SW480 (cell line): ENCODE data around the gene BSCL2.
"Not testable (repeated sequence)": the region's sequence is repeated elsewhere in the genome, so short reads cannot be mapped to it uniquely, and the experiment has no call there.

Experiments
- DNase-seq: peaks from one replicate; pipeline ENCODE4 v3.0.0-alpha.2; 2016; ENCODE audit warnings: low spot score

The BSCL2 gene

DNA sequence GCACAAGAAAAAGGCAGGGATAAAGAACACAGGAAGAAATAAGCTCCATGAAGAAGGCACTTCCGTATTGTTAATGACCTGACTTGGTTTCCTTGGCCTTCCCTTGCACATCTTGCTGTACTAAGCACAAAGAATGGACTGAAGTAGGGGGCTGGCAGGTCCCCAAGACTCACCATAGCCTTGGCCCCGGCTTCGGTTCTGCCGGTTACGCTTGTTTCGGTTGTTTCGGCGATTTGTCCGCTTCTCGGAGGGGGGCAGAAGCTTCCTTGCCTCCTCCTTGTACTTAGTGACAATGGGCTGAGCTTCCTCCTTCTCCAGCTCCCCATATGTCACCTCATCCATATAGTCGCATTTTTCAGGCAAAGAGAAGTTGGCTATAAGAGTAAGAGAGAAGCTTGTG, 9.6 kb upstream of the BSCL2 start:
- no peak for DNase-seq

DNA sequence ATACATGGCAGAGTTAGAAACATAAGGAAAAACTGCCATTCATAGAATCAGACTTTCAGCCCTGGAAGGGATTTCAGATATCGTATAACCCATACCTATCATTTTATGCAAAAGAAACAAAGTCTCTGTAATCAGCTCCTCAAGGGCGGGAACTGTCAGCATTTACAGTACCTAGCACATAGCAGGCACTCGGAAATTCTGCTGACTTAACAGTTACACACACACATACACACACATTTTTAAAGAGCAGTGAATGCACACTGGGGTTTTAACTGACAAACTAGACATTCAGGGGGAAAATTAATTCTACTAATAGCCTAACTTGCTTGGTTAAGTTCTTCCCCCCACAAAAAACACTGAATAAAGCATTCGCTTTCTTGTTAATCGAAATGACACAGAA, 9.0 kb upstream of the BSCL2 start:
- DNase-seq, result no peak

DNA sequence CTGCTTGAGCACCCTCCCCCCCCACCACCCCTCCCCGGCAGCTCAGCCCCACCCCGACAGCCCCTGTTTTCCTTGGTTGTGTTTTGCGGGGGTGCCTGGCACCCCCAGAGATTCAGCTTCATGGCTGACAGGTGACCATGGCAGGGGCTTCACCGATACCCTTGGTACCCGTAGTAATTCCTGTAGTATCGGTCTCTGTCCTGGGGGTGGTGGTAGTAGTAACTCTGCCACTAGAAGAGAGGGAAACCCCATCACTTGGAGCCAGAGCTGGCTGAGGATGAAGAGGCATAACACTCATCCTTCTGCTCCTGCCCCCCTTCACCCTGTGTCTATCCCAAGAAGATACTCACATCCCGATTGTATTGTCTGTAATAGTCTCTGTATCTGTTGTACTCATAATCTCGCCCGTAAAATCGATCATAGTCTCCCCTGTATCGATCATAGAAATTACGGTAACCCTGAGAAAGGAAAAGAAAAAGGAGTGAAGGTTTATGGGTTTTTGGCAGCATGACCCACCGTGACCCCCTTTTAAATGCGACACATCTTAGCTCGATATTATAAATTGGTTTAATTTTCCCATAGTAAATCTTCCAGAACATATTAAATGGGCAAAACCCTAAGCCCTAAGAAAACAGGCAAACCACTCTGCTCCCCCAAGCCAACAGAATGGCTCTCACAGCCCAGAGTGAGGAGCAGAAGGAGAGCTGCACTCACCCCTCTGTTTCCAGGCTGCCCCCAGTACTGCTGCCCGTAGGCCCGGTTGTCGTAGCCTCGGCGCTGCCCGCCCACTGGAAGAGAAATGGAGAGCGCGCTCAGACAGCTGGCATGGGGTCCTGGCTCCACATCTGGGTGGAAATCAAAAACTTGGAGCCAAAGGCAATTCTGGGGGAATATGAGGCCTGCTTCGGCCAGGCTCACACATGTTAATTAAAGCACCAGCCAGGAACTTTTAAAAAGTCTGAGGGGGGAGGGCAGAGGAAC, 8.2 kb upstream of the BSCL2 start:
- DNase-seq, result no peak

DNA sequence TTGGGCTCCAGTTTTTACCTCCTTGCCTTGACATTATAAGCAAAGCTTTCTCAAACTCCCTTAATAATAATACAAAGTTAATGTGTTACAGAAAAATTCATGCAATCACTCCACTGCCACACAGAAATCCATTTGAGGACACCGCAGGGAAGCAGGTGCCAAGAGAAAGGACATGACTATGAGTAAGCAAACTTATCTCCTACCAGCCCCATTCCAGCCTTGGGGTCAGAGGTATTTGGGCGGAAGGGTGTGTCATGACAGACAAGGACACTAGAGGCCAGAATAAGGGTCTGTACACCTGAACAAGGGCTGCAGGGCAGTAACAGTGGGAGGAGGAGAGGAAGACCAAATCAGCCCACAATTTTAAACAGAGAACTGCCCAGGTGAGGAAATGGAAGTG, 6.1 kb upstream of the BSCL2 start:
- DNase-seq, result peak; percentile 41

DNA sequence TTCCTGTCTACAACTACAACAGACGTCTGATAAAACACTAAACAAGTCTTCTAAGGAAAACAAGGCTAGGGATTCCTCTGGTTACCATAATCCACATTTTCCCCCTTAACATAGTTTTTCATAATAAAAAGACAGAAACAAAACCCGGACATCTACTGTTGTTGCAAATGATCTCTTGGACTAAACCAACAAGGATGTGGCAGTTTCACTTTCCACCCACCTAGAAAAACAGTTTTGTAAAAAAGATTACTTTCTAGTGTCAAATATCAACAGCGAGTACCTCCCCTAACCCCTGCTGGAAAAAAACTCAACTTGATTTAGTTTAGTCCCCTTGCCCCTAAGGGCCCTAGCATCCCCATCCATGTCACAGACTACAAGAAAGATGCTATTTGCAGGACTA, 5.6 kb upstream of the BSCL2 start:
- DNase-seq, result no peak

DNA sequence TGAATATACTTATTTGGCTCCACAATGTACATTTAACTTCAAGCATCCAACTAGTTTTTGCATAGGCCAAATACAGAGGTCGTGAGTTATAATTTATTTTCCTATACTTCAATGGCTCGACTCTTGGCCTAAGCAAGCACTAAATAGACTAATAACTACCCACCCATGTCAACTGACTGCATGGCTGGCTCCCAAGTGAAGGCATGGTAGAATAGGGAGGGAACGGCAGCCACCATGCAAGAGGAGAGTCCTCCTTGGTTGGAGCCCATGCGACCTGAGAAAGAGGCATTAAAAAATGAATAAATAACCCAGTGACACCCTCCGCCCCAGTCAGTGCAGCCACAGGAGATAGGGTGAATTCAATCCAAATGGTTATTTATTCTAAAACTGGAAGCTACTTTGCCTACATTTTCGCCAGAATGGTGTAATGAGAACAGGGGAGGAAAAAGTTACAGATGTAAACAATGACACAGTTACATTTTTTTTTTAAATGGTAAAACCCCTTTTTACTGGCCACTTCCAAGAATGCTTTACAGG, 5.1 kb upstream of the BSCL2 start:
- DNase-seq, result no peak

DNA sequence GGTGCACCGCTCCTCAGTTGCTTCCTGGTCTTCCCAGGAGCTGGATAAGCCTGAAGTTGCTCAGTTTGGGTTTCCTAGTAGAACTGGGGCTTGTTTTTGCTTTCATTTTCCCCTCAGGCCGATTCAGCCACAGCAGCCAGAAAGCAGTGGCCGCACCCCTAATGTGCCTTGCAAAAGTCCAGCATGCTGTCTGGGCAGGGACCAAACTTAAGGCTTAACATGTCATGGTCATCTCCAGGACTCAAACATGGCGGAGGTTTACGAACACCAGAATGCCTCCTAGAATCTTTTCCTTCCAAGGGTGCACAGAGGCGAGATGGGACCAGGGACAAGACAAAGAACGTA, 2.7 kb upstream of the BSCL2 start:
- no peak for DNase-seq

DNA sequence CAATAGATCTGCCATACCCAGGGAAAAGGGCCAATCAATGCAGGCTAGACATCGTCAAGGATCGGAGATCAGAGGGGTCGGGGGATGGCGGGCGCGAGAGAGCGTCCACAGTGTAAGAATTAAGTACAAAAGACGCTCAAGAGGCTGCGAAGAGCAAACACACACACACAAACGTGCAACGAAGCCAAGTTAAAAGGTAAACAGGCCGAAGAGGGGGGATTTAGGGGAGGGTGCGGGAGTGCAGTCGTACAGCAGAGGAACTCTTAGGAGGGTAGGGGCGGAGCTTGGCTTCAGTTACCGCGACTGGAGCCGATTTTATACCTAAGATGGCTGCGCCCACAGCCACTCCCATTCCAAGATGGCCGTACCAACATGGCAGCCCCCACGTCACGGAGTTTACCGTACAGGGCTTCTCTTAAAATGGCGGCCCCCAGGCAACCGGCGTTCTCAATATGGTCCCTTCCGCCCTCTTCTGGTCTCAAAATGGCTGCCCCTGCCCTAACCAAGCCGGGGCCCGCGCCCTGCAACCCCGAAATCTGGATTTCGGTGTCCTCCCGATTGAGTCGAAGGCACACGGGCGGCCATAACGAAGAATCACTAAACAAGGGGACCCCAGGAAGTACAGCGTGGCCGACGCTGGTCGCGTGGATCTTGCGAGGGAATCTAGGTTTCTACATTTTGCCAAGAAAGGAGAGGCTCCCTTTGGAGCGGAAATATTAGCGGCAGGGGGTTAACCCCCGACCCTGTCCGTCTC, 2.2 kb upstream of the BSCL2 start:
- peak; percentile 98 for DNase-seq

DNA sequence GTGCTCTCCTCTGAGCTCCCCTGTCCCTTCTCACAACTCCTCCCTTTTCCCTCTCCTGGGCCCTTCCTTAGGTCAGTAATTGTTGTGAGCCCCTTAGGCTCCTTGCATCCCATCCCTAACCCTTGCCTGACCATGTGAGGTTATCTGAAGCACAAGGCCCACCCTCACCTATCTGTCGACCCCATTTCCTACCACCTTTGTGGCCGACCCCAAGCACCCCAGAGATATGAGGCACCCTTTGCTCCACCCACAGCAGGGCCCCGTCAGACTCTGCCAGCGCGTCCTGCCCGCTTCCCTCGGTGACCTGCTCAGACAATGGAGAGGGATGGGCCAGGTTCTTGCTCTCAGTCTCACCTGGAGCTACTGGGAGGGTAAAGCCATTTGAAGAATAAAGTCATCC, 1.6 kb upstream of the BSCL2 start:
- DNase-seq, result peak; percentile 52

DNA sequence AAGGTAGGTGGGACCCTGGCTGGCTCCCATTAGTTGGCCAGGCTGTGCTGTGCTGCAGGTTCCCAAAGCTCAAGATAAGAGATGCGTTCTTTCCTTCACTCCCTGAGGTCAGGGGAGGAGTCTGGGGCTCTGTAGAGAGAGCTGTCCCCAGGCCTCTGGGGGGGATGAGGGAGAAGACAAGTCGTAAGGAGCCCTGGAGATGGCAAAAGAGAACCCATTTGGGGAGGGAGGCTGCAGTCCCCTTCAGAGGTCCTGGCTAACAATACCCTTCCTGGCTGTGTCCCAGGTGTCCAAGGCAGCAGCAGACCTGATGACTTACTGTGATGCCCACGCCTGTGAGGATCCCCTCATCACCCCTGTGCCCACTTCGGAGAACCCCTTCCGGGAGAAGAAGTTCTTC, 1.2 kb upstream of the BSCL2 start:
- no peak for DNase-seq

DNA sequence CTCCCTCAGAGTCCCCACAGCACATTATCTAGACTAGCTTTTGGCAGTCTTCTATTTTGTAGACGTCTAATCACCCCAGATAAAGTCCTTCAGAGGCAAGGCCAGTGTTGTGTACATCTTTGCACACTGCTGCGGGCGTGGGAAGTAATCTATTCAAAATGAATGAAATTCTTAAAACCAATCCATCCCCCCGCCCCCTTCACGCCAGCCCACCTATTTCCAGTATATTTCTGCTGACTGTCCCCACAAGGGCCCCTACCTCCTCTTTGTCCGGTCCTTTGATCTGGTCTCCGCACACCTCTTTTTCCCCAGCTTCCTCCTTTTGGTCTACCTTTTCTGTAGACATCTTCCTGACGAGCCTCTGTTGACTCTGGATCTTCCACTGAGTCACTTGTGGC, 375 bp downstream of the BSCL2 start:
- no peak for DNase-seq

DNA sequence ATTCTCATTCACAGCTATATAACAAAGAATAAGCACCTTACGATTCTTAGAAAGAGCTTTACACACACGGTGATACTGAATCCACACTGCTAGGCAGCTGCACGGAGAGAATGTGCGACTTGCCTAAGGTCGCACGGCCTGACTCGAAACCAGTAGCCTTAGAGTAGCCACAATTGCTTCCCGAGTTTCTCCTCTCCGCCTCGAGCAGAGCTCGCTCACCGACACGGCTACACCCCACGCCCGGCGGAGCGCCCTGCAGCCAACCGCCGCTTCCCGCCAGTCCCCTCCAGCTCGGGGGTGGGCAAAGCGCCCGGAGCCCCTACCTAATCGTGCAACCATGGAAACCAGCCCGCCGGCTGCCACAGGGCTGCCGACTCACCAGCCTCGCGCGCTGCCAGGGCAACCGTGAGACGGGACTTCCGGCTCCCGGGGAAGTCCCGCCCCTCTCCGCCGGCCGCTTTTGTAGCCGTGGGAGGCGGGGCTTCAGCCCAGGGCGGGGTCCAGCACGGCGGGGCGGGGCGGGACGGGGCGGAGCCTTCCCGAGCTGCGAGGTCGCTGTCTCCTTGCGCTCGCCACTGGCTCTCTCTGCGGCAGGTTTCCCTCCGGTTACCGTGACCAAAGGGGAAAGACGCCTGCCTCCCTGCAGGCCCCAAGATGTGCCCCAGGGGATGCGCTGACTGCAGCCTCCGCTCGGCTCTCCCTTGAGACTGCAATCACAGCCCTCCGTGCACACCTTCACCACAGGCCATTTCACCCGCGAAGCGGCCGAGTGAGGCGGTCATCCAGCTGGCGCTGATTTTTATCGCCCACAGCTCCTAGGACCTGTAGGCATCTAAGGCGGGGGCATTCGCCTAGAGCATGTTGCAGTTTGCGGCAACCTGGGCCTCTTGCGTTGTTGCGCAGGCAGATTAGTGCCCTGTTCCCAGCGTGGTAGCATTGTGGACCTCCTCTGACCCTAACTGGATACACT, 1.1 kb downstream of the BSCL2 start:
- peak; percentile 90 for DNase-seq

DNA sequence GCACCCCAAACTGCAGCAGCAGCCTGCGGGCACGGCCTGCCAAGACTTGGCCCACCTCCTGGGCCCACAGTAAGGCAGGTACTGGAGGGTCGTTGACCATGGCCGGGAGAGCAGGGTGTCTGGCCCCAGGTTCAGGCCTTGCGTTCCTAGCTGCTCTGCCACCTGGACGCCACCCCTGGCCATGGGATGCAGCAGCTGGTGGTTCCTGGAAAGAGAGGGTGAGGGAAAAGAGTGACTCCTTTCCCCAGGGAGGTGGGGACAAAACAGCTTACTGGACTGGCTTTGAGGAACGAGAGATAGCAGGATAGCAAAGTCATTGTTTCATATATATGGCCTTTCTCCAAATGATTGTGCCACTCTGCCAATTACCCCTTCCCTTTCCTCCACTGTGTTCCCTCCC, 1.8 kb downstream of the BSCL2 start:
- DNase-seq, result peak; percentile 44

DNA sequence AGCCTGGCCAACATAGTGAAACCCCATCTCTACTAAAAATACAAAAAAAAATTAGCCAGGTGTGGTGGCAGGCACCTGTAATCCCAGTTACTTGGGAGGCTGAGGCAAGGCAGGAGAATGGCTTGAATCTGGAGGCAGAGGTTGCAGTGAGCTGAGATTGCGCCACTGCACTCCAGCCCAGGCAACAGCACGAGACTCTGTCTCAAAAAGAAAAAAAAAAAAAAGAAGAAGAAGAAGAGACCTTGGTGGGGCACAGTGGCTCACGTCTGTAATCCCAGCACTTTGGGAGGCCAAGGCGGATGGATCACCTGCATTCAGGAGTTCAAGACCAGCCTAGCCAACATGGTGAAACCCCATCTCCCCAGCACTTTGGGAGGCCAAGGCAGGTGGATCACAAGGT, 3.3 kb downstream of the BSCL2 start:
- not testable (repeated sequence) for DNase-seq

DNA sequence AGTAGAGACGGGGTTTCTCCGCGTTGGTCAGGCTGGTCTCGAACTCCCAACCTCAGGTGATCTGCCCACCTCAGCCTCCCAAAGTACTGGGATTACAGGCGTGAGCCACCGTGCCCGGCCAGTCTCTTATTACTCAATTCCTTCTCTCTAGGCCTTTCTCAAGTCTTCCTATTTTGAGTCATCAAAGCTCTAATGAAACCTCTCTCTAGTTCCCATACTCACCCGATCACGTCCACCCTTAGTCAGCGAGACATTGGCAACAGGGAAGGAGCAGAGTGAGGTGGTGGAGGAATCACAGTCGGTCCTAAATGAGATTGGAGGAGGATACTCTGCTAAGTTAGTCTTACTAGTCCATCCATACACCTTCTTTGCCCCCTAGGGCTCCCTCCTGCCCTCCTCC, 5.0 kb downstream of the BSCL2 start:
- no peak for DNase-seq

DNA sequence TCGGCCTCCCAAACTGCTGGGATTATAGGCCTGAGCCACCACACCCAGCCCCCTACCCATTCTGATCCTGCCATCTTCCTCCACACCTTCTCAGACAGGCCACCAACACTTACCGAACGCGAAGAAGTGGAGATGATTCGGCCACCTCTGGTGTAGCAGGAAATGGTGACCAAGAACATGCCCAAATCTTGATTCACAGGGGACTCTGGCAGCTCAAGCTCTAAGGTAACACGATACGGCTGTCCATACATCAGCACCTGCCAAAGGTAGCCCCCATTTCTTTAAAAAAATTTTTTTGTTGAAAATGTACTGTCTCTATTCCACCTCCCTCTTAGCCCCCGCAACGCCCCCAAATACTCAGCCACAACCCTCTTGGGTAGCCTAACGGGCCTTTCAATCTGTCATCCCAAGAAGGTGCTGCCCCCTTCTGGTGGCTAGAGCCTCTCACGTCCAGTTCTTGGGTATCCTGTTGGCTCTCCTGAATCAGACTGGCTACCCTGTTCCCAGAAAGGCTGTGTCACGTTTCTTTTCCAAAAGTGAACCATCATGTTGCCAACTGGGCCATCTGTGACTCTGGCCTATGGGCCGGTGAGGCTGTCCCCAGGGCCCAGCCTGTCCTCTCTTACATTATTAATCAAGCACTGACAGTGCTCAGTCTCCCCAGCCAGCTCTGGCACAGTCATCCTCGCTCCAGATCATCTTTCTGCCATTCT, 12.6 kb downstream of the BSCL2 start:
- DNase-seq, result peak; percentile 66

DNA sequence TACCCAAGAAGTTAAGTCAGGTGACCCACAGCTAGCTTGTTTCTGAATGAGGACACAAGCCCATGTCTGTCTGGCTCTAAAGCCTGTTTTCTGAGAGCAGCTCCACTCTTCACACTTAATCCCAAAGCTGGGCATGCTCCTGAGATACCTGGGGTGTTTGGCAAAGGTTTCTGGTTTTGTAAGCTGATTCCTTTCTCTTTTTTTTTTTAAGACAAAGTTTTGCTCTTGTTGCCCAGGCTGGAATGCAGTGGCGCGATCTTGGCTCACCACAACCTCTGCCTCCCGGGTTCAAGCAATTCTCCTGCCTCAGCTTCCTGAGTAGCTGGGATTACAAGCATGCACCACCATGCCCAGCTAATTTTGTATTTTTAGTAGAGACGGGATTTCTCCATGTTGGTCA, 13.6 kb downstream of the BSCL2 start:
- not testable (repeated sequence) for DNase-seq

DNA sequence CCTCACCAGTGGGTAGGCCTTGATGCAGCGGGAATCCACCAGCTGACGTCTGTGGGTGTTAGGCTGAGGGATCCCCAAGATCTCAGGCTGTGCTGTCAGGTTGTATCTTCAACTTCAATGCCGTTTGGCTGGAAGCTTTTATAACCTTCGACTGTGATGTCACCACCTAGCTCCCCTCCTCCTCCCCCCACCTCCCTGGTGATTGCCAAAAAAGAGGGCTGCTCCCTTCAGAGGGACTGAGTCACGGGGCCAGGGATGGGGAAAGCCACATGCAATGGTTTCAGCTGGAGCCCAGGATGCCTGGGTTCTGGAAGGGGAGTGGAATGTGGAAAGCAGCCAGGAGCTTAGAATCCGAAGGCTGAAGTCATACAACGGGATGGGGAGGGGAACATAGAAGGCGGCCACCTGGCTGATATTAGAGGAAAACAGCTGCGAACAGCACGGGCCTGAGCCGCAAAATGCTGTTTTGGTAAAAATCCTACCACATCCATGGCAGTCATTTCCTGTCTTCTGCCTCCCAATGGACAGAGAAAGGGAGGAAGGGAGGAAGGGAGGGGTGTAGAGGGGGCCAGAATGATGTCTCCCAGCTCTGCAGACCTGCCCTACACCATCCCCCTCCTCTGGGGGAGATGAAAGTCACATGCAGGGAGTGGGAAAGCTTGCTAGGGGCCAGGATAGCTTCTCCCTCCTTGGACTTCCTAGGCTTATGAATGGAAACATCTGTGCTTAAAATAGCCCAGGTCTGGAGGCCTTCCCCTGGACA, 17.6 kb downstream of the BSCL2 start, which contains the start of gene LRRN4CL:
Gene LRRN4CL (minus strand): TSS at position 110 of the 763 bp plus-strand sequence. CDS start 1,022 bp downstream, outside the sequence.
- no peak for DNase-seq

DNA sequence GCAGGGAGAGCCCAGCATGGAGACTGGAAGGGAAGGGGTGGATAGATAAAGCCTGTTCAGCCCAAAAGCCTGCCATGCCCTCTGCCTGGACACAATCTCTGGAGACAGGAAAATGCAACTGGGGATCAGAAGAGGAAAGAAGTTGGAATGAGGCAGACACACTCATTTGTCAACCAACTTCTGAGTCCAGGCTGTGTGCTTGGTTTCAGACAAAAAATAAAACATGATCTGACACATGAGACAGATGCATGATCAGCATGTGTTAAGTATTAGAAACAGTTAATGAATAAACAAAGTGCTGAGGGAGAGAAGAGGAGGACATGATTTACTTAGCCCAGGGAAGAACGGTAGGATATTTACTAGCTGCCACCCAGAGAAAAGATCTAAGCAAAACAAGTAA, 18.7 kb downstream of the BSCL2 start:
- no peak for DNase-seq
